HG03280 (cell line): ENCODE measurements around the gene PLAU.

Experiments used
- ATAC-seq: cut with Tn5 transposase; IDR thresholded peaks from one replicate; pipeline ENCODE4 v1.9.1; 2021; ENCODE audit warnings: mild to moderate bottlenecking, moderate library complexity; ENCODE audit not compliant: unreplicated experiment

Gene PLAU

DNA sequence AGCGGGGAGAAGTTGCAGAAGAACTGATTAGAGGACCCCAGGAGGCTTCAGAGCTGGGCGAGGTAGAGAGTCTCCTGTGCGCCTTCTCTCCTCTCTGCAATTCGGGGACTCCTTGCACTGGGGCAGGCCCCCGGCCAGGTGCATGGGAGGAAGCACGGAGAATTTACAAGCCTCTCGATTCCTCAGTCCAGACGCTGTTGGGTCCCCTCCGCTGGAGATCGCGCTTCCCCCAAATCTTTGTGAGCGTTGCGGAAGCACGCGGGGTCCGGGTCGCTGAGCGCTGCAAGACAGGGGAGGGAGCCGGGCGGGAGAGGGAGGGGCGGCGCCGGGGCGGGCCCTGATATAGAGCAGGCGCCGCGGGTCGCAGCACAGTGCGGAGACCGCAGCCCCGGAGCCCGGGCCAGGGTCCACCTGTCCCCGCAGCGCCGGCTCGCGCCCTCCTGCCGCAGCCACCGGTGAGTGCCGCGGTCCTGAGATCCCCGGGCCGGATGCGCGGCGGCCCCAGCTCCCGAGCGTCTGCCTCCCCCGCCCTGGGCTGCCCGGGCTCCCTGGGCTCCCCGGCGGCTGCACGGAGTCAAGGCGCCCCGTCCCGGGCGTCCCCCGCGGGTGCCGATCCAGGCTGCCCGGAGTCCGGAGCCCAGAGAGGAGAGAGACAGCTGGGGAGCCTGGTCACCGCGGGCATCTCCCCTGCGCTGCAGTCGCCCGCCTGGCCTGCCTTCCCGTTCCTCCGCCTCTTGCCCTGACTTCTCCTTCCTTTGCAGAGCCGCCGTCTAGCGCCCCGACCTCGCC, at the start of gene PLAU:
Gene PLAU, plus strand, starts transcription at position 369 of the 789 bp plus-strand sequence. CDS start 424 bp downstream, outside the sequence.
- no peak for ATAC-seq

DNA sequence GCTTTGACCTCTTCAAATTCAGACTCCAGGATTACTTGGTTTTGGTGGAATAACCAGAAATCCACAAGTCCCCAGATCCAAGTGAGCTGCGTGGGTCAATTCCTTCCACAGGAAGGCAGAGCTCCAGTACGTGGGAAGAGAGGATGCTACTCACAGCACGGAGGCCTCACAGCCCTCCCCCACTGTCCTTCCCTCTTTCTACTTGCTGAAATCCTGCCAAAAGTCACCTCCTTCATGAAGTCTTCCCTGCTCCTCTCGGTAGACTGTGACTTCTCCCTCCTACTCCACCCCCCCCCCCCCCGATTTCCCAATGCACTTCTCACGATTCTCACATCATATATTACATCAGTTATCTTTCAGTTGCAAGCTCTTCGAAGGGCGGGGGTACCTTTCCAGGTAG, 48.9 kb upstream of the PLAU start:
- no peak for ATAC-seq

DNA sequence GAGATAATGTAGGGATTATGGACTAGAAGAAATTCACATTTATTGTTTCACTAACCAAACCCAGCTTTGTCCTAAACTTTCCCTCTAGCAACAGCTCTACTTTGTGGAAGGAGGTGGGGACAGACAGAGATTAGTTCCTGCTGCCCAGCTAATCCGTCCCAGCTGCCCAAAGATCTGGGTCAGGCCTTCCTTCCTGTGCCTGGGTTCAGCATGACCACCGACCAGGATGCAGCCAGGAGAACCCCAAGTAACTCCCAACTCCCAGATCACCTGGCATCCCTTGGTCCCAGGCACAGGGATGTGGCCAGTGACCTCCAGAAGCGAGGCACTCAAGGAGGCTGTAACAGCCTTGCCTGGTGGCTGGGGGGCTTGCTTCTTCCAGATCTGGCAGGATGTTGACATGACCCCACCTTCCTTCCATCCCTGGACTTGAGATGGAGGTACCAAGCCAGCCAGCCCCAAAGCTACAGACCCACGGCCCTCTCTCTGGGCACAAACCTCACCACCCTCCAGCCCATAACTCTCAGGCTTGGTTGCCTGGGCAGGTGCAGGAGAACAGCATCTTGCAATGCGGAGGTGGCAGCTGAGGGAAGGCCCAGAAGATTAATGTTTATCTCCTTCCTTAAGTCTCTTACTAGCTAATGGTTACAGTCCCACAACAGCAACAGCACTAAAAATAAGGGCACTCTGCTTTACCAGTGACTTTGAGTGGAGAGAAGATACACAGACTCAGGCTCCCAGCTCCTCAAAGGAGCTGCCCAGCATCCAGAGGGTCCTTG, 47.7 kb upstream of the PLAU start:
- ATAC-seq: no peak

DNA sequence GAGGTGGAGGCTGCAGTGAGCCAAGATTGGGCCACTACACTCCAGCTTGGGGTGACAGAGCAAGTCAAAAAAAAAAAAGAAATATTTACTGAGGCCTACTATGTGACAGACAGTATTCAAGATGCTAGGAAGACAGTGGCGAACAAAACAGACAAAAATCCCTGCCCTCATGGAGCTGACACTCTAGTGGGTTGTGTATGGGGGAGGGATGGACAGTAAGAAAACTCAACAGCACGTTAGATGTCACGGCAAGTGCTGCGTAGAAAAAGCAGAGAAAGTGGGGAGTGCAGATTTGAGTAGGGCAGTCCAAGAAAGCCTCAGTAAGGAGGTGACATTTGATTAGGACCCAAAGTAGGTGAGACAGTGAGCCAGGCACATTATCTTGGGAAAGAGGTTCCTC, 46.7 kb upstream of the PLAU start:
- ATAC-seq: no peak

DNA sequence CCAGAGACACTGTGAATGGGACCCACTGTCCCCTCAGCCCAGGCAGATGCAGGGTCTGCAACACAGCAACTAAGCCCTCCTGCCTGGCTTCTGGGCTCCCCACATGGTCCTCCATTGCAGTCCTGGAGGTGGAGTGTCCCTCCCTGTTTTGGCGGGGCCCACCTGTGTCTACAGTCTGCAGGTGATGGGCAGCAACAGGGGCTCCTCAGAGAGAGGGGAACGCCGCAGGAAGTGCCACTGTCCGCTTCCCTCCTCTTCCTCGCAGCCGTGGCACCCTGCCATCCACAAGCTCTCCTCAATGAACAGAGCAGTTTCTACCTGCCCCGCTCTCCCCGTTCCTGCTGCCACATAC, 45.8 kb upstream of the PLAU start:
- no peak for ATAC-seq

DNA sequence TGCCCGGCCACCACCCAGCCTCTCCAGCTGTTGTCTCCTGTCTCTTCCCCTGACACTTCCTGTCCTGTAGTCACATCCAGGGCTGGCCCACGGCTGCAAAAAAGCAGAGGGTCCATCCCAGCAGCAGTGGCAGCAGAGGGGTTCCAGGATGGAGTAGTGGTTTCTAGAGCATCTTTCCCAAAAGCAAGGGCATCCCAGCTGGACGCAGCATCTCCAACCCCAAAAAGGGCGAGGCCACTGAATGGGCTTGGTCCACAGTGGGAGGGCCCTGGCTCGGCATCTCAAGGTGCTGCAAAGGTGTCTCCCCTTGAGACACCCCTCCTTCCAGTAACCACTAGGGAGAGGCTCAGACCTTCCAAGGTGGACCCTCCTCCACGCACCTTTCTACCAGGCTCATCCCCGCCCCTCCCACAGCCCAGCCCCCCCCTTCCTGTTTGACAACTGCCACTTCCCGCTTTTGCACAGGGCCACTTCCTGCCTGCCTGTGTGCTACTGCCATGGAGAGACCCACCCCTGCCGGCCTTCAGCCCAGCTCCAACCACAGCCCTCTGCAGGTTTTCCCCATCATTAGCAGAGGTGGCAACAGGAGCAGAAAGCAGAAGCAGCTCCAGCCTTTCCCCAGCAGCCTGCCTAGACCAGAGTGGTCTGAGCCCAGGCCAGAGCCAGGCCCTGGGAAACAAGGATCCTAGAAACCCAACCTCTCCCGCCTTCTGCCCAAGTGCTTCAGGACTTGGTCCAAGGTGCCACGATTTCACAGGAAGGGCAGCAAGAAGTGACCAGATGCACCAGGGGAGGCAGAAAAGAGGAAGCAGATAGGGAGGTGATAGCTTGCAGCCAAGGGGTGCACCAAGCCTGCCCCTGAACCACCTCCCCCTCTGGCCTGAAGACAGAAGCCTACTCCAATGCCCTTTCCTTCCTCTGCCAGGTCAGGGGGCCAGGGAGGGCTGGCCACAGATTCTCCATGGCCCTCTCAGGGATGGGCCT, 45.2 kb upstream of the PLAU start:
- ATAC-seq: peak; percentile 51

DNA sequence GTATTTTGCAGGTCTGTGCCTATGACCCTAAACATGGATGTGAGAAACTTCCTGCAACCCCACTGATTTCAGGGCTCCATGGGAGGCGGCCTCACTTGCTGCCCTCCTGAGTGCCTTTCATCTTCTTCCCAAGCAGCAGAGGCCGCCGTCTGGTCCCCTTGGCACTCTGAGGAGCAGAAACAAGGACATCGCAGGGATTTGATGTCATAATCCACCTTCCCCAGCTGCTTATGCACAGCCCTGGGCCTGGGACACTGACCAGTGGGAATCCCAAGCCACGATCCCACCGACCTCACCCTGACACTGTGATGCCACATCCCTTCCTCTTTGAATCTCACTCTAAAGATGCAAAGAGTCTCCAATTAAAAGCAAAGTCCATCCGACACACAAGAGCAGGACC, 44.3 kb upstream of the PLAU start:
- ATAC-seq: no peak

DNA sequence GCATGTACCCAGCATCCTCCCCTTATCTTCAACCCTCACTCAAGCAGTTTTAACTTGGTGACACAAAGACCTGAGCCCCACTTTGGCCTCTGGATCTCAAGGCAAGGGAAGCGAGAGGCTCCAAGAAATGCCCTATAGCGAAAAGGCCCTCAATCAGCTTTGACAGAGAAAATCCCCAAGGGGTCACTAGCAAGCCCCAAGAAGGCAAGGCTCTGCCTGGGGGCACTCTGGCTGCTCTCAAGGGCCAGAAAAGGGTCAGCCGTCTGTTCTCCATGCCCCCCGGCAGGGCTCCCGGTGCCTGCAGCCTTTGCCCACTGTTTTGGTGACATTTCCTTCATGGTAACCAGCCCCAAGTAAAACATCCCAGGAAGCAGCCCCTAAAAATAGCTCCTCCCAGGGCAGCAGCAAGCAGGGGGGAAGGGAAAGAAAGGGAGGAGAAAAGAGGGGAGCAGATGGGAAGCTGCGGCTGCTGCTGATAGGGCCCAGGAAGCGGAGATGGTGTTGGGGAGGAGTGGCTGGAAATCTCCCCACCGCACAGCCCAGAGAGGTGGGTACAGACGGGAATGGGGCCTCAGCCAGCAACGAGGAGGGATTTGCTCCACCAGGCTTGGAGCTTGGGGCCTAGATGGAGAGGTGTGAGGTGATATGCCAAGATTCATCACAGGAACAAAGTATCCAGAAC, 43.7 kb upstream of the PLAU start:
- ATAC-seq: no peak

DNA sequence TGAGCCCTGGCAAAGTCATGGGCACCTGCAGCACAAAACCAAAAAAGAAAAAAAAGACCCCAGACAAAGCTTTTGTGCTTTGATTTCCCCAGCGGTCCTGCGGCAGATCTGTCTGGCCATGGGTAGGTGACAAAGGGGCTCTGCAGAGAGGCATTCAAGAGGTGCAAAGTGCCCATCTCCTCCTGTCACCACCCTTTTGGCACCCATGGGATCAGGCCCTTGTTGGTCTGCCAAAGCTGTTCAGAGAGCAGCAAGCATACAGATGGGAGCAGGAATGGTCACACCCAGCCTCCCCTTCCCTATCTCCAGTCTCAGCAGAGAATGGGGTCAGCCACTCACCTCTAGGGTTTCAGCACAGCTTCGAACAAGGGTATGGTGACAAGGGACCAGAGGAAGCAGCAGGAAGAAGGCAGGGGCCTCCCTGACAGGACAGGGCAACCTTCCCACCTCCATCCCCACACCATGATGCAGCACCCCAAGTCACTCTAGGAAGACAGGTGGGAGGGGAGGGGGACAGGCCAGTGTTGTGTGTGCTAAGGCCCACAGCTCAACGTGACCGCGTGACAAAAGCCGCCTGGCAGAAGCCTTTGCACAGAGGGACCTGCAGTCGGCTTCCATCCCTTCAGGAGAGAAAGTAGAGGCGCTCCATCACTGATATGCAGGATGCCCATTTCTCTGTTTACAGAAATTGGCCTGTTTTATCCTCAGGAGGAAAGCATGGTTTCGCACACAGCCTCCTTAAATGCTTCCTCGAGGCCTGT, 42.9 kb upstream of the PLAU start:
- no peak for ATAC-seq

DNA sequence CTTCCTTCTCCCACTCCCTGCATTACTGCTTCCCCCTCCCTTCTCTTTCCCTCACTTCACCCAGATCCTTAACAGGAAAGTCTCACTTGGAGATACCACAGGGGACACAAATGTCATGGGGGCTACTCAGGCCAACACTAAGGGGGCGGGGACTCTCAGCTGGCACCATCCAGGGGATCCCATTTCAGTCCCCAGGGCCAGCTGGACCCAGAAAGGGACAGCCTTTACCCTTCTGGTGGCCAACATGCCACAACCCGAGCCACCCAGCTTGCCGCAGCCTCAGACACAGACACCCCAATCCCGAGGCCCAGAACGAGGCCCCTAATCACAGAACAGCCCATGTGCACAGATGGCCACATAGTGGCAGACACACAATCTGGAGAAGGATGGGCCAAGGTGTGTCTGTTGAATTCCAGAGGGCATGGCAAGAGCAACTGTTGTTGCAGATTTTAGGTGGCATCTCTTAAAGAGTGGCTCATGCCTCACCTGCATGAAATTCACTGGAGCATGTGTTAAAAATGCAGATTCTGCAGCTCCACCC, 42.2 kb upstream of the PLAU start:
- ATAC-seq: no peak

DNA sequence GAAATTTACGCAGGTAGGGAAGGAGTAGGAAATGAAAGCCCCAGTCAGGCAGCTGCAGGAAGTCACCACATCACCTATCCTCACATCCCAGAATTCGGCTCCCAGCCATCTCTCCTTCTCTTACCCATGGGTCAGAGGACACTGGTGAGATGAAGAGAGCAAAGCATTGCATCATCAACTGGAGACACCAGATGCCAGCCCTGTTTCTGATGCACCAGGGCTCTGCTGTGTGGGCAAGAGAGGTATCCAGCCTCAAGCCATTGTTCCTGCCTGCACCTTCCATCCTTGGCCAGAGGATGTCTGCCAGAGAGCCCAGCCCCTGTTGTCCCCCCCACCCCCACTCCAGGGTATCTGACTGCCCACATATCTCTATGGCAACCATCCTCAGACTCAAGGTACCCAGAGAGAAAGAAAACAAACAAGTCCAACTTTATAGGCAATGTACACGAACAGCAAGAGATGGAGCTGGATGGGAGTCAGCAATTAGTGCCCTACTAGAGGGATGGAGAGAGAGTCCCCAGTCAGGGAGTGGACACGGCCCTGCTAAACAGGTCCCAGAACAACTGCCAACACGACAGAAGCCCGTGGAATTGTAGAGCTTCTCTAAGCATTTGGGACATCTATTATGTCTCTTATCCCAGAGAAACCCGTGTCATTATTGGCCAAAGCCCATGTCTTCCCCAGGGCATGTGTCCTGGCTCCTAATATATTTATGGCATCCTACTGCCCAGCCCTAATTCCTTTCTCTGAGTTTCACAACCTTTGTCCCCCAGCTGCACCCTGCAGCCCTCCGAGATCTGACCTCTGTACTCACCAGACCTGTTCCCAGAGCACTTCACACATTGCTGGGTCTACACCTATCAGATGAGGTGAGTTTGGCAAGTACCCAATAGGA, 39.4 kb upstream of the PLAU start:
- ATAC-seq: no peak

DNA sequence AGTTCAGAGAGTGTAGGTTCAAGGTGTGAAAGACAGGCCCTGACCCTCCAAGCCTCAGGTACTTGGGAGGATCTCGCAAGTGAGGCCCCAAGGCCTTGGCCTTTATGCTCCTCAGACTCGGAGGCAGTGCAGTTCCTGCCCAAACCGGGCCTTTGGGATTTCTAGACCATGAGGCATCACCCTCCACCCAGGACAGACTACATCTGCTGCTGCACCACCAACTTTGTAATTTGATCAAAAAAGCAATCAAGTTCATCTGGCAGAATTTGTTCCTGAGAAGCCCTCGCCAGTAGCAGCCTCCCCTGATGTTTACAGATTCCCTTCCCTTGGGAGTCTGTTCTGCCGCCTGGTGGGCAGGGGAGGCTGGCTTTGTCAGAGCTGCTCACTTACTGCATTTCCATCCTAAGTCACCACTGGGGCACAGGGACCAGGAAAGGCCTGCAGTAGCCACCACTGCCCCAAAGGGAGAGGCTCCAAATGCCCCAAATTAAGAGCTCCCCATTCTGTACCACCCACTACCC, 38.7 kb upstream of the PLAU start:
- no peak for ATAC-seq

DNA sequence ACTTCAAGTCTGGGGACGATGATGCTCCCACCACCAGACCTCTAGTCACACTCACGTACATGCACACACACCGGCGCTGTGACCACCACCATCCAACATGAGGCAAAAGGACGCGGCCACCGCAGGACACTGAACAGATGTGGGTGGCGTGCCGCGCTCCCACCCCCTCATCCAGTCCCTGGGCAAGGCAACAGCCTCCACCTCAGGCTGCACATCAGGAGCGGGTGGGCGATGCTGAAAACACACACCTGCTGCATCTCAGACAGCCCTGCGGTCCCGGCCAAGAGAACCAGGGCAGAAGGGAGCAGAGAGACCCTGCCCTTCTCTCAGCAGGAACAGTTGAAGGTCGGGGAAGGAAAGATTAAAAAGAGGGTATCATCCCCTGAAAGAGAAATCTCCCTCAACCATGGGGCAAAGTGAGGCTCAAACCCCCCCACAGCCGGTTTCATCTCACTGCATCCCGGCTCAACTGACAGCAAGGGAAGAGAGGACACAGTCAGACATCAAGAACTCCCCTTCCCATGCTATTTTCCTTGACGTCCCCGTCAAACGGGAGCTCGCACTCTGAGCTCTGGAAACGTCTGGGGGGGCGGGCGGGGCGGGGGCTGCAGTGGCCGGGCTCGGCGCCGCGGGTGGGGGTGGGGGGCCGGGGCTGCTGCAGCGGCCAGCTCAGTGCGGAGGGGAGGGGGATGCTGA, 37.6 kb upstream of the PLAU start:
- no peak for ATAC-seq

DNA sequence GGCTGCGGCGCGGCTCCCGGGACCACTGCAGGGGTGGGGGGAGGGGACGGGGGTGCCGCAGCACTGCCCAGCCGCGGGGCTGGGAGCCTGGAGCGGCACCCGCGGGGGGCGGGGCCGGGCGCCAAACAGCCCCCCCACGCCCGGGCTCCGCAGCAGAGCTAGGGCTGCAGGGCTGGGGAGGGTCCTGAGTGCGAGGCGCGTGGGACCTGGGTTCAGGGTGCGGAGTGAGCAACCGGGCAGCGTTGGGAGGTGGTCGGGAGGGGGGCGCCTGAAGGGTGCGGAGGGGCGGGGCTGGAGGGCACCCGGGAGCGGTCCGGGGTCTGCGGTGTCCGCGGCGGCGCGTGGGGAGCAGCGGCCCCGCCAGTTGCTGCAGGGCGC, 37.1 kb upstream of the PLAU start:
- peak; percentile 6 for ATAC-seq

DNA sequence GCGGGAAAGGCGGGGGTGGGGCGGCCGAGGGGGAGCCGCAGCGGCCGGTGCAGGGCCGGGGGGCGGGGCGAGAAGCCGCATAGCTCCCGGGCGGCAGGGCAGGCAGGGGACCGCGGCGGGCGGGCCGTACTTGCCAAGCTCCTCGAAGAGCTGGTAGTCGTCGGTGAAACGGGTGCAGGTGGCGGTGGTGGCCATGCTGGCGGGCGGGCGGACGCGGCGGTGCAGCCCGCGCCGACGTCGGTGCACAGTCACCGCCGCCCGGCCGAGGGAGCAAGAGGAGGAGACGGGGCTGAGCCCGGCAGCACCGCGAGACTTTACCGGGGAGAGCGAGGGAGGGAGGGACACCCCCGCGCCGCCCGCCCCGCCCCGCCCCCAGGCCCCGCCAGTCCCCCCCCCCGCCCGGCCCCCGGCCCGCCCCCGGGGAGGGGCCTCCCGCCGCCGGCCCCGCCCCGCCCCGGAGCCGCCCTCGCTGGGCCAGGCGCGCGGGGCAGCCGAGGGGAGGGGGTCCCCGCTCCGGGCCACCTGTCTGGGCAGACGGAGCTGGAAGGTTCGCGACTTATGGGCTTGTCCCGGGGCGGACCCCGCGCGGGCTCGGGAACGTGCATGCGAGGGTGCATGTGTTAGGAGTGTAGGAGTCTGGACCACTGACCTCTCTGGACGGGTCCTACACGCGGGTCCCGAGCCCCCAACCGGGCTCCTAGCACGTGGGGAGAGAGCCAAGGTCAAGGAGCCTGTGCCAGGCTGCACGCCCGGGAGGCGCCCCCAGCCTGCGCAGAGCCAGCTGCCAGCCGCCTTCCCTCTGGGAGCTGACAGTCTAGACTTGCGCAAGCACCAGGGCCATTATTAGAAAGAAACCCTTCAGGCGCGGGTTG, 36.4 kb upstream of the PLAU start, which contains the start of gene CAMK2G:
Gene CAMK2G, minus strand, starts transcription at position 289 of the 872 bp plus-strand sequence. Its CDS starts 94 bp downstream, at position 195.
- ATAC-seq: peak; percentile 87

DNA sequence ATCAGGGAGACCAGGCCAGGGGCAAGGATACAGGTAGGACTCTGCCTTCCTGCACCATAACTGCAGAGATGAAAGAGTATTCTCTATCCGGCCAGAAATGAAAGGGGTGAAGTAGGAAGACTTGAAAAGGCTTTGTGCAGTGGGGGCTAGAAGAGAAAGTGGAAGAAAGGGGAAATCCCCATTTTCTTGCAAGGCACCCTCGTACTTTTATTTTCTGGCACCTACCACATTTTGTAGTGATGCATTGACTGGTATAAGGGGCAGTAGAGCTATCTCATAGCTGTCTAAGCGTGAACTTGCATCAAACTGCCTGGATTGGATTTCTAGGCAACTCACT, 35.8 kb upstream of the PLAU start:
- no peak for ATAC-seq

DNA sequence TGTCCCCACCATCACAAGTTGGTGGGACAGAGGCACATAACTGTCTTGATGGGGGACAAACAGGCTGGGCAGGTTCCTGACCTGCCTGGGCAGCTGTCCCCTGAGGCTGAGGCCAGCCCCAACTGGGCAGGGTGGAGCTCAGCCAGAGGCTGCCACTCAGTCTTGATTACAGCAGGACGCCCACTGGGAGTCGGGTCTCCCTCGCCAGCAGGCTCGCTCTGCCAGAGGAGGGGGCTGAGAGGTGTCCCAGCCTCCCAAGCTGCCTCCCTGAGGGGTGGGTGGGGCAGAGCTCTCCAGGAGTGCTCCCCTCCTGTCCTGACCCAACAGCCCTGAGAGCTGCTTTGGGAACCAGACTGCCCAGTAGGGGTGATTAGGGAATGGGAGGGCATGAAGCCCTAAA, 34.8 kb upstream of the PLAU start:
- no peak for ATAC-seq
